Femur (tissue), 1 donor: Measurements from ENCODE around the gene BUB1.
"Not testable (repeated sequence)": the region's sequence is repeated elsewhere in the genome, so short reads cannot be mapped to it uniquely, and the experiment has no call there.

Source experiments
- DNase-seq: peaks from one replicate; pipeline ENCODE4 v3.0.0-alpha.2; 2017

Gene BUB1

DNA sequence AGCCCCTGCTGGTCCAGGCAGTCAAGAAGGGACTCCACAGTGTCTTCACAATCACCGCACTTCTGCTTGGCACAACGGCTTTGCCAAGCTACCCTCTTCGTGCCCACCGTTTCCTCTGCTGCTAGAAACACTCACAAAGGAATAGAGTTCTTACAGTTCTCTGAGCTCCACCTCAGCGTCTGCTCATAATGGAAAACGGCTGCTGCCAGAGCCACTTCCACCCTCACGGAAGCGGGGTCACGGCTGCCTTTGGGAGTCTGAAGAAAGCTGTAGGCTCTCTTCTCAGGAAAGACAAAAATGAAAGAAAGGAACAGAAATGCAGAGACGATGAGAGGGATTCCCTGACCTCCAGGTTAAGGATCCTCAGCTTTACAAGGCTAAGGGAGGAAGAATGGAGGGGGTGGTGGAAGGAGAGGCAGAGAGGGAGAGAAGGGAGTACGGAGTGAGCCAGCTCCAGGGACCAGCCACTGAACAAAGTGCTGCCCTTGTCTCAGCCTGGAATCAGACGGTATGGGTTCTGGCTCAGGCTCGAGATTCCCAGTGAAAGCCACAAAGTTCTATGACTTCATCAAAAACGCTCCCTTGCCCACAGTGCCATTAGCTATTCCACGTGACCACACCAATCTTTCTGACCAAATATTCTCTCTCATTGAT, 88.1 kb downstream of the BUB1 start:
- DNase-seq, result not testable (repeated sequence)

- DNase-seq, result not testable (repeated sequence)
Observed at GRCh38 chr2:110588520-110588919, 89.3 kb downstream of the BUB1 start.
